ENCODE results near the gene ZCCHC9. TPM values are rescaled to one million over a fixed set of nuclear protein-coding genes. Genes with fewer than 3 reads are reported as not detected.

ZCCHC9 gene
- total and polyA plus RNA-seq, 2 donors (not counting 1 experiment from before 2014, with no cell fraction given) = 44.4 to 50.9 TPM

DNA sequence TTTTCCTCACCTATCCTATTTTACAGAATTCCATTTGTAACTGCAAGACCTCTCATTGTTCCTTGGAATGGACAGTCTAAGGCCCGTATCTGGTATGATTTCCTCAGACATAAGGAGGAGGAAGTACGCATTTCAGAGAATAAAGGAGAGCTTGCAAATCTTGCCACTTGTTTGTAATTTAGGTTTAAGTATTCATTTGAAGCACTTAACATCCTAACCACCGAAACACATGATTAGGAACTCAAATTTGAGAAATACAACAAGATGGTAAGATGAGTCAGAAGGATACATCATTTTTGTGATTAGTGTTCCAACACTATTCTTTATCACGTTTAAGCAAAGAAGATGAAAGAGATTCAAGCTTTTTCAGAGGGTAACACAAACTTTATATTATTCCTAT, 3.9 kb upstream of the ZCCHC9 start:
- no peaks in the 10 kb centered on the region for H3K27me3 ChIP-seq (ENCODE audit: control insufficient read depth, insufficient read depth, low read length)
- no peak overlapping the region for H2AFZ ChIP-seq (ENCODE audit: low read length)
- H3K79me2 ChIP-seq (ENCODE audit: control insufficient read depth, insufficient read depth, low read length) = peaks cover 23% of the 10 kb centered on the region

DNA sequence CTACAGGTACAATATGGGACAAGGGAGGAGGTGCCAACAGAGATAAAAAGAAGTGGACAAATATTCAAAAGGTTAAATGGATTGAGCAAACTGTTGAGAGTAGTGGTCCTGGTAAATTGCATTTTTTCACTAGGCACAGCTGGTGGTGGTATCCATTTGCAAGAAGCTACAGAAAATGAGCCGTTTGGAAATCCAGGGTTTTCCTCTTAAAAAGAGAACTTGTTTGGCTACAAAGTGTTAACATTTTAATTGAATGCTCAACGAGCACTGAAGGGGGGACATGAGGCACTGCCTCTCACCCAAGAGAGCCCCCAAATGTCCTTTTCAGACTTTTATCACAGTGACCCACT, 491 bp upstream of the ZCCHC9 start:
- peak overlapping the region; percentile 99 for H3K27ac ChIP-seq (ENCODE audit: insufficient read depth, low read length)
- H3K9me3 ChIP-seq (ENCODE audit: control insufficient read depth, insufficient read depth, low read depth, low read length) = no peaks in the 10 kb centered on the region
- DNase-seq (ENCODE audit: low read depth in 2 of 2) = no peak
- H3K9ac ChIP-seq (ENCODE audit: insufficient read depth, low read length) = peak overlapping the region; percentile 99
- peaks cover 42% of the 10 kb centered on the region for H3K79me2 ChIP-seq (ENCODE audit: control insufficient read depth, insufficient read depth, low read length)
- no peaks in the 10 kb centered on the region for H3K27me3 ChIP-seq (ENCODE audit: control insufficient read depth, insufficient read depth, low read length)
- H3K4me1 ChIP-seq (ENCODE audit: control insufficient read depth, extremely low read depth, insufficient read depth, low read length) = peaks cover 8% of the 10 kb centered on the region
- peak overlapping the region; percentile 80 for H3K4me2 ChIP-seq (ENCODE audit: extremely low read depth, insufficient read depth, low read length)
- no peaks in the 10 kb centered on the region for H4K20me1 ChIP-seq (ENCODE audit: control insufficient read depth, extremely low read depth, insufficient read depth, low read length)
- H2AFZ ChIP-seq (ENCODE audit: low read length) = peak overlapping the region; percentile 95
- H3K36me3 ChIP-seq (ENCODE audit: control insufficient read depth, insufficient read depth, low read length) = peaks cover 5% of the 10 kb centered on the region
- H3K4me3 ChIP-seq (replicated peaks in 1 of 4; ENCODE audit: control extremely low read depth in 1 of 4, insufficient read depth in 1 of 4, low read depth in 3 of 4, low read length in 4 of 4) = peak overlapping the region; percentile 77 to 96 (median 88)
- TF ChIP-seq, protein P1, sequence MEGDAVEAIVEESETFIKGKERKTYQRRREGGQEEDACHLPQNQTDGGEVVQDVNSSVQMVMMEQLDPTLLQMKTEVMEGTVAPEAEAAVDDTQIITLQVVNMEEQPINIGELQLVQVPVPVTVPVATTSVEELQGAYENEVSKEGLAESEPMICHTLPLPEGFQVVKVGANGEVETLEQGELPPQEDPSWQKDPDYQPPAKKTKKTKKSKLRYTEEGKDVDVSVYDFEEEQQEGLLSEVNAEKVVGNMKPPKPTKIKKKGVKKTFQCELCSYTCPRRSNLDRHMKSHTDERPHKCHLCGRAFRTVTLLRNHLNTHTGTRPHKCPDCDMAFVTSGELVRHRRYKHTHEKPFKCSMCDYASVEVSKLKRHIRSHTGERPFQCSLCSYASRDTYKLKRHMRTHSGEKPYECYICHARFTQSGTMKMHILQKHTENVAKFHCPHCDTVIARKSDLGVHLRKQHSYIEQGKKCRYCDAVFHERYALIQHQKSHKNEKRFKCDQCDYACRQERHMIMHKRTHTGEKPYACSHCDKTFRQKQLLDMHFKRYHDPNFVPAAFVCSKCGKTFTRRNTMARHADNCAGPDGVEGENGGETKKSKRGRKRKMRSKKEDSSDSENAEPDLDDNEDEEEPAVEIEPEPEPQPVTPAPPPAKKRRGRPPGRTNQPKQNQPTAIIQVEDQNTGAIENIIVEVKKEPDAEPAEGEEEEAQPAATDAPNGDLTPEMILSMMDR (conservative IDR thresholded peaks at IDR 0.05 in 1 of 2, IDR thresholded peaks at IDR 0.05 in 1 of 2; ENCODE audit: low read depth in 1 of 2, low read length in 2 of 2) = no peak
- no peak for TF ChIP-seq EZH2 (IDR thresholded peaks at IDR 0.05; ENCODE audit: low read length, missing control alignments)

More for the DNA sequence above, 3.9 kb upstream of the ZCCHC9 start:
- no peak overlapping the region for H3K4me3 ChIP-seq (replicated peaks in 1 of 4; ENCODE audit: control extremely low read depth in 1 of 4, insufficient read depth in 1 of 4, low read depth in 3 of 4, low read length in 4 of 4)
- no peak overlapping the region for H3K9ac ChIP-seq (ENCODE audit: insufficient read depth, low read length)
- no peaks in the 10 kb centered on the region for H3K36me3 ChIP-seq (ENCODE audit: control insufficient read depth, insufficient read depth, low read length)
- H3K9me3 ChIP-seq (ENCODE audit: control insufficient read depth, insufficient read depth, low read depth, low read length) = no peaks in the 10 kb centered on the region
- no peak overlapping the region for H3K27ac ChIP-seq (ENCODE audit: insufficient read depth, low read length)
- no peak for DNase-seq (ENCODE audit: low read depth in 2 of 2)
- H3K4me2 ChIP-seq (ENCODE audit: extremely low read depth, insufficient read depth, low read length) = no peak overlapping the region
- TF ChIP-seq, protein P1 (conservative IDR thresholded peaks at IDR 0.05 in 1 of 2, IDR thresholded peaks at IDR 0.05 in 1 of 2; ENCODE audit: low read depth in 1 of 2, low read length in 2 of 2) = no peak
- TF ChIP-seq EZH2 (IDR thresholded peaks at IDR 0.05; ENCODE audit: low read length, missing control alignments) = no peak
- H4K20me1 ChIP-seq (ENCODE audit: control insufficient read depth, extremely low read depth, insufficient read depth, low read length) = no peaks in the 10 kb centered on the region
- peaks cover 4% of the 10 kb centered on the region for H3K4me1 ChIP-seq (ENCODE audit: control insufficient read depth, extremely low read depth, insufficient read depth, low read length)

DNA sequence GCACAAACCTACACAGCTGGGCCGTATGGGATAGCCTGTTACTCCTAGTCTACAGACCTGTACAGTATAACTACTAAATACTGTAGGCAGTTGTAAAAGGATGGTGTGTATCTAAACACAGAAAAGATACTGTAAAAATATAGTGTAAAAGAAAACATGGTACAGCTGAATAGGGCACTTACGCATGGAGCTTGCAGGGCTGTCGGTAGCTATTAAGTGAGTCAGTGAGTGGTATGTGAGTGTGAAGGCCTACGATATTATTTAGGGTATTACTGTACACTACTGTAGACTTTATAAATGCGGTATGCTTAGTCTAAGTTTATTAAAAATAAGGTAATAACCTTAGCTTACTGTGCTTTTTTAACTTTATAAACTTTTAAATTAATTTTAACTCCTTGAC, 1.2 kb downstream of the ZCCHC9 start:
- Histone ChIP-seq H3K36me3 (ENCODE audit: control insufficient read depth, insufficient read depth, low read length) (peaks cover 5% of the 10 kb centered on the region), H3K4me2 (ENCODE audit: extremely low read depth, insufficient read depth, low read length) (peak overlapping the region; percentile 77), H3K9me3 (ENCODE audit: control insufficient read depth, insufficient read depth, low read depth, low read length) (no peaks in the 10 kb centered on the region), H3K79me2 (ENCODE audit: control insufficient read depth, insufficient read depth, low read length) (peaks cover 44% of the 10 kb centered on the region), H3K27ac (ENCODE audit: insufficient read depth, low read length) (peak overlapping the region; percentile 99), H3K27me3 (ENCODE audit: control insufficient read depth, insufficient read depth, low read length) (no peaks in the 10 kb centered on the region), H3K9ac (ENCODE audit: insufficient read depth, low read length) (no peak overlapping the region), H2AFZ (ENCODE audit: low read length) (no peak overlapping the region), H3K4me3 (replicated peaks in 1 of 4; ENCODE audit: control extremely low read depth in 1 of 4, insufficient read depth in 1 of 4, low read depth in 3 of 4, low read length in 4 of 4) (peak overlapping the region; percentile 77 to 96 (median 88)), H4K20me1 (ENCODE audit: control insufficient read depth, extremely low read depth, insufficient read depth, low read length) (no peaks in the 10 kb centered on the region), H3K4me1 (ENCODE audit: control insufficient read depth, extremely low read depth, insufficient read depth, low read length) (peaks cover 8% of the 10 kb centered on the region)
- peak in 1 of 2 donors; percentile 40 for DNase-seq (ENCODE audit: low read depth in 2 of 2)
- TF ChIP-seq, protein P1 (conservative IDR thresholded peaks at IDR 0.05 in 1 of 2, IDR thresholded peaks at IDR 0.05 in 1 of 2; ENCODE audit: low read depth in 1 of 2, low read length in 2 of 2) = no peak
- no peak for TF ChIP-seq EZH2 (IDR thresholded peaks at IDR 0.05; ENCODE audit: low read length, missing control alignments)
